GM18499 (cell line): ENCODE data around the gene INKA1.
"Not testable (repeated sequence)": the region's sequence is repeated elsewhere in the genome, so short reads cannot be mapped to it uniquely, and the experiment has no call there.

Experiments used
- ATAC-seq: cut with Tn5 transposase; IDR thresholded peaks from one replicate; pipeline ENCODE4 v1.9.1; 2021; ENCODE audit warnings: moderate number of reproducible peaks; ENCODE audit not compliant: insufficient read depth, unreplicated experiment

Gene INKA1

GRCh38 chr3:49802719-49803464 lies at the start of gene INKA1:
TSS of gene INKA1 (plus strand) at chr3:49803261. CDS start at chr3:49803393, 132 bp downstream.
- ATAC-seq = peak; percentile 35

GRCh38 chr3:49754536-49754935 lies 48.5 kb upstream of the INKA1 start:
- no peak for ATAC-seq

GRCh38 chr3:49756036-49756435 lies 47.0 kb upstream of the INKA1 start:
- ATAC-seq = no peak

DNA sequence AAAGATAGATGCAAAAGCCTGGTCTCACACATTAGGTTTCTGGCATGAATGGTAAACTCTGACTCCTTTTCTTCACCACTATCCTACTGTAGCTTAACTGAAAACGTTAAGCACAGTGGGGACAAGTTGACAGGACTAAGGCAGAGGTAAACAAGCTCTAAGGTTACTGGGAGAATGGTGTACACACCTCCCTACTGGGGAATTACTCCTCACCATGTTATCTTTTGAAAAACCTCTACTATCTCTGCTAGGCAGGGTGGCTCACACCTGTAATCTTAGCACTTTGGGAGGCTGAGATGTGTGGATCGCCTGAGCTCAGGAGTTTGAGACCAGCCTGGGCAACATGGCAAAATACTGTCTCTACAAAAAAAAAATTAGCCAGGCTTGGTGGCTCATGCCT lies 45.9 kb upstream of the INKA1 start:
- ATAC-seq = no peak

DNA sequence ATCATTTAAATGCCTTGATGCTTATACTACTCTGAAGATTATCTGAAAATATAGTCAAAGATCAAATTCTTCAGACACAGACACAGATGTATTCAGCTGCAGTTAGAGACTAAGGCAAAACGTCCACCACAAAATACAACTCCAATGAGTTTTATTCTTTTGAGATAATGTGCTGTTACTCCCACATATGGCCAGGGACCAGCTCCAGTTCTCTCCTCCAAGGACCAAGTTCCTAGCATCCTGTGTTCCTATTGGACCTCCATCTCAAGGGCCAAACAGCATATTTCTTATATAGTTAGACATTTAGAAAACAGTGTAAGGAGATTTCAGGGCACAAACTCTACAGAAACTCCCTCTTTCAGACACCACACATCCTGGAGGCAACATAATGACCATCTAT lies 43.8 kb upstream of the INKA1 start:
- no peak for ATAC-seq

- ATAC-seq = no peak
Measured at GRCh38 chr3:49761661-49762060, 41.4 kb upstream of the INKA1 start.

GRCh38 chr3:49763981-49764380 lies 39.1 kb upstream of the INKA1 start:
- no peak for ATAC-seq

DNA sequence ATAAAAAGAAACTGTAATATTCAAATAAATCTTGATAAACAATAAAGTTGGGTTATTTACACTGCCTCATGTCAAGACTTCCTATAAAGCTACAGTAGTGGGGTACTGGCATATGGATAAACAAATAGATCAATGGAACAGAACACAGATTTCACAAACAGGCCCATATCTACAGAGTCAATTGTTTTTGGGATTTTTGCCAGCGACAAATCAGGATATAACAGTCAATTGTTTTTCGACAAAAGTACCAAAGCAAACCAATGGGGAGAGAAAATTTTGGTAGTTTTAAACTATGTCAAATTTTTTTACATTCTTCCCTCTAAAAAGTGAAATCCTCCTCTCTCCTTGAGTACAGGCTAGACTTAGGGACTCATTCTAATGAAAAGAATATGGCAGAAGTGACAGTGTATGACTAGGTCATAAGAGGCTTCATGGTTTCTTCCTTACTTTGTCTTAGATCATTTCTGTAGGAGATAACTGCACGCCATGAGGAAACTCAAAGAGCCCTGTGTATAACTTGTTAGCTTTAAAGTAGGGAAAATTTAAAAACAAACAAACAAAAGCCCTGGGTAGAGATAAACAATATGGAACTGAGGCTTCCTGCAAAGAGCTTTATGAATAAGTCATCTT lies 33.7 kb upstream of the INKA1 start:
- no peak for ATAC-seq

DNA sequence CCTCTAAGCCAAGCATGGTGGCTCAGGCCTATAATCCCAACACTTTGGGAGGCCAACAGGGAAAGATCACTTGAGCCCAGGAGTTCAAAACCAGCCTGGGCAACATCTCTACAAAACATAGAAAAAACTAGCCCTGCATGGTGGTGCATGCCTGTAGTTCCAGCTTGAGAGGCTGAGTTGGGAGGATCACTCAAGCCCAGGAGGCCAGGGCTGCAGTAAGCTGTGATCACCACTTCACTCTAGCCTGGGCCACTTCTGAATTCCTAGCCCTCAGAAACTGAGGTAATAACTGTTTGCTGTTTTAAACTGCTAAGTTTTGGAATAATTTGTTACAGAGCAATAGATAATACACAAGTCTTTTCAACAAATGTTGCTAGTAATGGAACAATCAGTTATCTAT lies 33.1 kb upstream of the INKA1 start:
- ATAC-seq = no peak

GRCh38 chr3:49771340-49771938 lies 31.6 kb upstream of the INKA1 start:
- ATAC-seq = no peak

DNA sequence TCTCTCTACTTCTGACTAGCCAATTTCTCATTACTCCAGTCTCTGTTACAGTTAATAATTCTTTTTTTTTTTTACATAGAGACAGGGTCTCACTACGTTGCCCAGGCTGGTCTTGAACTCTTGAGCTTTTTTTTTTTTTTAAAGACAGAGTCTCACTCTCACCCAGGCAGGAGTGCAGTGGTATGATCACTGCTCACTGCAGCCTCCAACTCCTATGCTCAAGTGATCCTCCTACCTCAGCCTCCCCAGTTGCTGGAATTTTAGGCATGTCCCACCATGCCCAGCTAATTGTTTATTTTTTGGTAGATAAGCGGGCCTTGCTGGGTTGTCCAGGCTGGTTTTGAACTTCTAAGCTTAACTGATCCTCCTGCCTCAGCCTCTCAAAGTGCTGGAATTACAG lies 30.4 kb upstream of the INKA1 start:
- ATAC-seq = no peak

- ATAC-seq = no peak
Measured at GRCh38 chr3:49775538-49775937, 27.5 kb upstream of the INKA1 start.

- not testable (repeated sequence) for ATAC-seq
Measured at GRCh38 chr3:49776101-49776500, 27.0 kb upstream of the INKA1 start.

- no peak for ATAC-seq
Measured at GRCh38 chr3:49779358-49780079, 23.5 kb upstream of the INKA1 start.

DNA sequence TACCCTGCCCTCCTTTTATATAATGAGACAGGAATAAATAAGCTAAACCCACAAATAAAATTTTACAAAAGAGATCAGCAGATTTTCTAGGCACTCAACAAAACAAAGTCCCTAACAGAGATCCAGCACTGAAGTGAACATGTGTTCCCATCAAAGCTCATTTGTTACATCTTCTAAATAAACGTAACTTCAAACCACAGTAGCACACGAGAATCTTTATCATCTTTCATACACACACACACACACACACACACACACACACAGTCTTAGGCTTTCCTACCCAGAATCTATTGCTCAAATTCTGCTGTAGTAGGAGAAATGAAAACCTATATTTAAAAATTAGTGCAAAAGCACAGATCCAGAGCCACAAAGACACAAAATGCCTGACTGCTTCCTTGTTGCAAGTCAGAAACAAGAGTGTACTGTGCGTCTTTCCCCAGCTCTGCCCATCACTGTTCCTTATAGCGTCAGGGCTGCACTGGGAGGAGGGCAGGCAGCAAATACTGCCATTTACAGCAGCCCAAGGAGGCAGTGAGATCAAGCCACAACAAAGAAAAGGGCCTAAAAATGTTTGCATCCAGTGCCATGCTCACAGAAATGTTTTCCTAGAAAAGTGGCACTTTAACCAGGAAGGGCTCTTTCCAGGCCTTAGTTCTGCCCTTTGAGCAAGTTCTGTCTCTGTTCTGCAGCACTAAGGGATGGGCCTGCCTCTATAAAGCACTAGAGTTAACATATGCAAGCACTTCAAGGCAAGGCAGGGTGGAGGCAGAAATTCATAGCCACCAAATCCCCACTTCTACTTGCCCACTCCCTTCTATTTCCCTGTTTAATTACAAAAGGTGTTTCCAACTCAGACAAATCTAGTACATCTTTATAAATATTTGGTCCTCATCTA lies 22.7 kb upstream of the INKA1 start:
- no peak for ATAC-seq

GRCh38 chr3:49780975-49781365 lies 22.1 kb upstream of the INKA1 start:
- not testable (repeated sequence) for ATAC-seq

- no peak for ATAC-seq
Measured at GRCh38 chr3:49781415-49782199, 21.5 kb upstream of the INKA1 start.

DNA sequence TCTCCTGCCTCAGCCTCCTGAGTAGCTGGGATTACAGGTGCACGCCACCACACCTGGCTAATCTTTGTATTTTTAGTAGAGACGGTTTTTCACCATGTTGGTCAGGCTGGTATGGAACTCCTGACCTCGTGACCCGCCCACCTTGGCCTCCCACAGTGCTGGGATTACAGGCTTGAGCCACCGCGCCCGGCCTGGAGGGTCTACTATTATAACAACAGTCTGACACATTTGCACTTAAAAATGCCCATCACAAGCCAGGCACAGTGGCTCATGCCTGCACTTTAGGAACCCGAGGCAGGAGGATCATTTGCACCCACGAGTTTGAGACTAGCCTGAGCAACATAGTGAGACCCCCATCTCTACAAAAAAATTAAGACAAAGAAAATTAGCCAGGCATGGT lies 20.8 kb upstream of the INKA1 start:
- ATAC-seq = not testable (repeated sequence)
